Peyer's patch (tissue), 4 donors: ENCODE data around the gene MYOZ2. TPM values are rescaled to one million over a fixed set of nuclear protein-coding genes. Genes with fewer than 3 reads are reported as not detected.
A peak's percentile ranks its signal among the peaks of the same experiment; 100 is the strongest.

ENCODE experiments used
- DNase-seq, 3 donors: peaks; one replicate each; pipeline ENCODE4 v3.0.0-alpha.2; 2017 to 2019
- H3K27ac ChIP-seq, 4 donors: fragments of 200-600 bp; sonication (generic); one replicate each; pipeline ENCODE4 v1.5.1; 2016 to 2019
- H3K27me3 ChIP-seq, 2 donors: fragments of 200-600 bp; sonication (generic); one replicate each; pipeline ENCODE4 v1.5.1; 2019
- H3K36me3 ChIP-seq, 3 donors: fragments of 200-600 bp; sonication (generic); one replicate each; pipeline ENCODE4 v1.5.1; 2016 to 2019
- H3K4me1 ChIP-seq, 4 donors: fragments of 200-600 bp; sonication (generic); one replicate each; pipeline ENCODE4 v1.5.1; 2016 to 2019
- H3K4me3 ChIP-seq, 4 donors: fragments of 200-600 bp; sonication (generic); 1 replicate in 3 of 4; 2 replicates in 1 of 4; pipeline ENCODE4 v1.5.1; 2016 to 2019; ENCODE audit warnings: mild to moderate bottlenecking in 1 of 4
- H3K9me3 ChIP-seq, 4 donors: fragments of 200-600 bp; sonication (generic); one replicate each; pipeline ENCODE4 v1.5.1; 2016 to 2019; ENCODE audit warnings: mild to moderate bottlenecking in 1 of 4
- POLR2A ChIP-seq, 2 donors: fragments of 450-650 bp; IDR thresholded peaks; one replicate each; pipeline ENCODE4 v1.5.1; 2017; ENCODE audit warnings: antibody characterized with exemption in 2 of 2, mild to moderate bottlenecking in 2 of 2, moderate library complexity in 2 of 2
- total RNA-seq, 4 donors: library from RNA; depleted of rRNA; stranded (reverse); fragments of >200 nt; gene quantifications; one replicate each; pipeline ENCODE4 v1.1.0, GENCODE V29; 2016
- TF ChIP-seq, protein P1 (sequence below), 6 experiments: fragments of 450-650 bp in 4 of 6; fragments of 200-600 bp in 2 of 6; sonication (generic) in 1 of 6; IDR thresholded peaks; one replicate each; pipeline ENCODE4 v1.5.1; 2017 to 2019; ENCODE audit warnings: antibody characterized with exemption in 6 of 6, mild to moderate bottlenecking in 3 of 6, moderate library complexity in 1 of 6

Gene MYOZ2
- total RNA-seq, 4 donors from 2014 or later = not detected

GRCh38 chr4:119210775-119211174 is 75.1 kb downstream of the MYOZ2 start:
- no peak for DNase-seq
- TF ChIP-seq POLR2A (IDR thresholded peaks at IDR 0.05) = no peak
- TF ChIP-seq, protein P1, sequence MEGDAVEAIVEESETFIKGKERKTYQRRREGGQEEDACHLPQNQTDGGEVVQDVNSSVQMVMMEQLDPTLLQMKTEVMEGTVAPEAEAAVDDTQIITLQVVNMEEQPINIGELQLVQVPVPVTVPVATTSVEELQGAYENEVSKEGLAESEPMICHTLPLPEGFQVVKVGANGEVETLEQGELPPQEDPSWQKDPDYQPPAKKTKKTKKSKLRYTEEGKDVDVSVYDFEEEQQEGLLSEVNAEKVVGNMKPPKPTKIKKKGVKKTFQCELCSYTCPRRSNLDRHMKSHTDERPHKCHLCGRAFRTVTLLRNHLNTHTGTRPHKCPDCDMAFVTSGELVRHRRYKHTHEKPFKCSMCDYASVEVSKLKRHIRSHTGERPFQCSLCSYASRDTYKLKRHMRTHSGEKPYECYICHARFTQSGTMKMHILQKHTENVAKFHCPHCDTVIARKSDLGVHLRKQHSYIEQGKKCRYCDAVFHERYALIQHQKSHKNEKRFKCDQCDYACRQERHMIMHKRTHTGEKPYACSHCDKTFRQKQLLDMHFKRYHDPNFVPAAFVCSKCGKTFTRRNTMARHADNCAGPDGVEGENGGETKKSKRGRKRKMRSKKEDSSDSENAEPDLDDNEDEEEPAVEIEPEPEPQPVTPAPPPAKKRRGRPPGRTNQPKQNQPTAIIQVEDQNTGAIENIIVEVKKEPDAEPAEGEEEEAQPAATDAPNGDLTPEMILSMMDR (IDR thresholded peaks at IDR 0.05) = no peak
- H3K27ac ChIP-seq = no peak overlapping the region

GRCh38 chr4:119211867-119212233 is 76.2 kb downstream of the MYOZ2 start:
- TF ChIP-seq, protein P1 (IDR thresholded peaks at IDR 0.05) = peak in 3 of 6 experiments; percentile 6 to 50 (median 24)
- TF ChIP-seq POLR2A (IDR thresholded peaks at IDR 0.05) = no peak
- H3K4me3 ChIP-seq = peak overlapping the region; percentile 53 to 88 (median 74)
- no peaks in the 10 kb centered on the region for H3K4me1 ChIP-seq
- H3K9me3 ChIP-seq = no peaks in the 10 kb centered on the region
- H3K27me3 ChIP-seq = no peaks in the 10 kb centered on the region
- no peak for DNase-seq
- peak overlapping the region; percentile 82 to 98 (median 94) for H3K27ac ChIP-seq
- H3K36me3 ChIP-seq = no peaks in the 10 kb centered on the region

More at GRCh38 chr4:119210775-119211174, 75.1 kb downstream of the MYOZ2 start:
- no peaks in the 10 kb centered on the region for H3K36me3 ChIP-seq
- H3K27me3 ChIP-seq = no peaks in the 10 kb centered on the region
- H3K9me3 ChIP-seq = no peaks in the 10 kb centered on the region
- H3K4me1 ChIP-seq = no peaks in the 10 kb centered on the region
- H3K4me3 ChIP-seq = no peak overlapping the region

DNA sequence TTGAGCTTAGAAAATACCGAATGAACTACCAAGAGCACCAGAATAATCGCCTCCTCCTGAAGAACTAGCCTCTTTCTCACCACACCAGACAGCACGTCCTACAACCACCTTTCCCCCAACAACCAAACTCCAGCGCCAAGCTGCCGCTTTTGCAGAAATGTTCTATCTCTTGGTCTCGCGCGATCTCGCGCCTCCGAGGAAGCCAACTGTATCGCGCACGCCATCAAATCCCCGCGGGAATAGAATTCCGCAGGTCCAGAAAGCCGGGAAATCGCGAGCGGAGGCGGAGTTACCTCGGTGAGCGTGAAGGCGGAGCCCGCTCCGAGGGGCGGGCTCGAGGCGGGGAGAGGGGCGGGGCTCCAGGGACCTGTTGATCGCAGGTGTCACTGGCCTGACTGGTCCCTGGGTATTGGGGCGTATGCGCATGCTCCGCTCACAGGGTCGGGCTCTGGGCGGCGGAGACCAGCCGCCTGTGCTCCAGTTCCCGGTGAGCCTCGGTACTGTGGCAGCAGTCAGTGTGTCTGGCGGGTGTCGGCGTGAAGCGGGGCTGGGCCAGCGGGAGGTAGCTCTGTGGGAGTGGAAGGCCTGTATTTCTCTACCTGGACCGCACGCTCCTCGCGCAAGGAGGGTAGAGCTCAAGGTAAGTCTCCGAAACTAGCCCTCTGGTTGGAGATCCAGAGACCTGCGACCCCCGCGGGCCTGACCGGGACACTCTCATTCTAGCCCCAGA is 76.8 kb downstream of the MYOZ2 start, which contains the start of gene USP53:
Gene USP53, plus strand, starts transcription at position 480 of the 730 bp plus-strand sequence. CDS start 27,047 bp downstream, outside the sequence.
- Histone ChIP-seq H3K36me3 (peaks cover 0 to 4% (median 0%) of the 10 kb centered on the region in 3 donors), H3K4me1 (no peaks in the 10 kb centered on the region), H3K4me3 (peak within 1 kb of the TSS; percentile 53 to 88 (median 74)), H3K27me3 (no peaks in the 10 kb centered on the region), H3K27ac (peak within 1 kb of the TSS; percentile 82 to 98 (median 94)), H3K9me3 (no peaks in the 10 kb centered on the region)
- TF ChIP-seq POLR2A (IDR thresholded peaks at IDR 0.05) = peak; percentile 98
- TF ChIP-seq, protein P1 (IDR thresholded peaks at IDR 0.05) = peak in 1 of 6 experiments; percentile 49
- DNase-seq = peak; percentile 98 to 99 (median 99)

DNA sequence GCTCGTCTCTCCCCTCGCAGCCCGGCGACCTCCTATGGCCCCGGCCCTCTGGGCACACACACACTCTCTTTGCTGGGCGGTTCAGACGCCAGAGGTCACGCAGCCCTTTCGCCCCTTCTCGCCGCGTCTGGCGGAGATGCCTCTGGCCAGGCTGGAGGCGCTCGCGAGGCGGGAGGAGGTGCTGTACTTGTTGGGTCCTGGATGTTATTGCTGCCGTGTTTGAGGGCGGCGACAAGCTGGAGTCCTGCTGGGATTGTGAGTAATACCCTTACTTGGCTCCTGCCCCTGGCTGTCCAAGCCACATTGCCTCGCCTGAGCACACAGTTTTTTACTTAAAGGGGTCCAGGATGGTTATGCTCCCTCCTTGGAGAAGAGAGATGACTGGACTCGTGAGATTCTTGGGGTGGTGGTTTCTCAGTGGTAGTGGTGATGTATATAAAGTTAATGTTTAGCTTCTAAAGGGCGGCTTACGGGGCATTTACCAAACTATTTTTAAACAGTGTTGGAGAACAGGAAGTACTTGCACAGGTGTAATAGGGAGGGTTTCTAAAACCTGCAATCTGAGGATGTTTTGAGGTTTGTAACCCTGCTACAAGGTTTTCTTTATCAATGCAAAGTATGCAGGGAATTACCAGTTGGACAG is 77.5 kb downstream of the MYOZ2 start:
- peak overlapping the region; percentile 53 to 88 (median 74) for H3K4me3 ChIP-seq
- H3K27me3 ChIP-seq = no peaks in the 10 kb centered on the region
- peaks cover 0 to 11% (median 0%) of the 10 kb centered on the region in 3 donors for H3K36me3 ChIP-seq
- TF ChIP-seq POLR2A (IDR thresholded peaks at IDR 0.05) = no peak
- TF ChIP-seq, protein P1 (IDR thresholded peaks at IDR 0.05) = peak in 2 of 6 experiments; percentile 5 to 26
- no peaks in the 10 kb centered on the region for H3K4me1 ChIP-seq
- DNase-seq = peak; percentile 68 to 92 (median 91)
- H3K27ac ChIP-seq = peak overlapping the region; percentile 82 to 98 (median 94)
- no peaks in the 10 kb centered on the region for H3K9me3 ChIP-seq

DNA sequence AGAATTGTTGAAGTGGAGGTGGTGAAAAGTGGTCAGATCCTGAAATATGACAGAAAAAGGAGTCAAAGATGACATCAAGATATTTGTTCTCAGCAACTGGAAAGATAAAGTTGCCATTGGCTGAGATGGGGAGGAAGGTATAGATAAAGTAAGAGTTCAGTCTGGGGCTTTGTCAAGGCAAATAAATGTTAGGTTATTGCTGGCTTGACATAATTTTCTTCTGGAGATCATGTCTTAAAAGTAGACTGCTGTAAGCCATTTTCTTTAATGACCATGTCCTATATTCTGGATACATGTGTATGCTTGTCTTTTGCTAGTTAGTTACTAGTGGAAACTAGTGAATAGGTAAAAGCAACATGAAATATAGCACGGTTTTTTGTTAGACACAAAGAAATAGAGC is 82.5 kb downstream of the MYOZ2 start:
- Histone ChIP-seq H3K27me3 (no peaks in the 10 kb centered on the region), H3K36me3 (peaks cover 0 to 33% (median 0%) of the 10 kb centered on the region in 3 donors), H3K4me3 (no peak overlapping the region), H3K27ac (no peak overlapping the region), H3K4me1 (no peaks in the 10 kb centered on the region), H3K9me3 (no peaks in the 10 kb centered on the region)
- no peak for DNase-seq
- TF ChIP-seq, protein P1 (IDR thresholded peaks at IDR 0.05) = no peak
- TF ChIP-seq POLR2A (IDR thresholded peaks at IDR 0.05) = no peak
